Liver (tissue), 9 donors: ENCODE measurements around the gene B4GALT4. TPM values are rescaled to one million over a fixed set of nuclear protein-coding genes. Genes with fewer than 3 reads are reported as not detected.

Experiments used
- DNase-seq: peaks from one replicate; pipeline ENCODE4 v3.0.0-alpha.2; 2017; ENCODE audit warnings: low spot score
- H3K27ac ChIP-seq, 2 donors: one replicate each; pipeline ENCODE4 v1.7.0; 2013; ENCODE audit warnings: inconsistent platforms in 2 of 2, low read length in 2 of 2, control low read depth in 1 of 2, low read depth in 1 of 2, mild to moderate bottlenecking in 1 of 2
- H3K27me3 ChIP-seq, 4 donors: one replicate each; pipeline versions ENCODE4 v1.6.1 to v1.7.0; 2013; ENCODE audit warnings: low read length in 3 of 4, inconsistent platforms in 1 of 4, mild to moderate bottlenecking in 1 of 4, moderate library complexity in 1 of 4; ENCODE audit not compliant: control insufficient read depth in 4 of 4, insufficient read depth in 4 of 4
- H3K36me3 ChIP-seq, 4 donors: one replicate each; pipeline versions ENCODE4 v1.6.1 to v1.7.0; 2013; ENCODE audit warnings: low read length in 3 of 4, mild to moderate bottlenecking in 3 of 4, low read depth in 1 of 4, moderate library complexity in 1 of 4; ENCODE audit not compliant: control insufficient read depth in 4 of 4, insufficient read depth in 3 of 4
- H3K4me1 ChIP-seq, 4 donors: one replicate each; pipeline versions ENCODE4 v1.6.1 to v1.7.0; 2013; ENCODE audit warnings: low read length in 3 of 4, mild to moderate bottlenecking in 3 of 4, moderate library complexity in 1 of 4; ENCODE audit not compliant: control insufficient read depth in 4 of 4, insufficient read depth in 4 of 4
- H3K4me3 ChIP-seq, 3 donors: one replicate each; pipeline versions ENCODE4 v1.6.1 to v1.7.0; 2013; ENCODE audit warnings: low read length in 3 of 3, control low read depth in 1 of 3, low read depth in 1 of 3, mild to moderate bottlenecking in 1 of 3
- H3K9ac ChIP-seq, 2 donors: one replicate each; pipeline ENCODE4 v1.7.0; 2013; ENCODE audit warnings: low read length in 2 of 2, mild to moderate bottlenecking in 2 of 2, moderate library complexity in 2 of 2, control low read depth in 1 of 2, low read depth in 1 of 2
- H3K9me3 ChIP-seq, 4 donors: one replicate each; pipeline versions ENCODE4 v1.6.1 to v1.7.0; 2013; ENCODE audit warnings: low read length in 3 of 4; ENCODE audit not compliant: control insufficient read depth in 4 of 4
- ATF3 ChIP-seq: IDR thresholded peaks from 2 replicates; pipeline ENCODE4 v1.6.1; 2016; ENCODE audit warnings: antibody characterized with exemption
- EGR1 ChIP-seq, 2 donors: IDR thresholded peaks; 2 replicates each; pipeline ENCODE4 v1.6.1; 2016 to 2018; ENCODE audit warnings: antibody characterized with exemption in 2 of 2, low read depth in 2 of 2
- FOXA1 ChIP-seq: IDR thresholded peaks from 2 replicates; pipeline ENCODE4 v1.6.1; 2016; ENCODE audit warnings: antibody characterized with exemption
- FOXA2 ChIP-seq: IDR thresholded peaks from 2 replicates; pipeline ENCODE4 v1.6.1; 2016; ENCODE audit warnings: antibody characterized with exemption
- GABPA ChIP-seq, 2 donors: IDR thresholded peaks in 1 of 2; conservative IDR thresholded peaks in 1 of 2; 2 replicates each; pipeline ENCODE4 v1.6.1; 2016; ENCODE audit warnings: antibody characterized with exemption in 2 of 2, mild to moderate bottlenecking in 1 of 2, moderate library complexity in 1 of 2
- HNF4A ChIP-seq, 2 donors: conservative IDR thresholded peaks; 2 replicates each; pipeline ENCODE4 v1.6.1; 2016; ENCODE audit warnings: antibody characterized with exemption in 2 of 2, mild to moderate bottlenecking in 2 of 2
- HNF4G ChIP-seq: IDR thresholded peaks from 2 replicates; pipeline ENCODE4 v1.6.1; 2016; ENCODE audit warnings: antibody characterized with exemption
- JUND ChIP-seq, 2 donors: IDR thresholded peaks; 2 replicates each; pipeline ENCODE4 v1.6.1; 2016; ENCODE audit warnings: antibody characterized with exemption in 2 of 2
- MAX ChIP-seq: IDR thresholded peaks from 2 replicates; pipeline ENCODE4 v1.6.1; 2016; ENCODE audit warnings: antibody characterized with exemption
- NR2F2 ChIP-seq: IDR thresholded peaks from 2 replicates; pipeline ENCODE4 v1.6.1; 2016; ENCODE audit warnings: antibody characterized with exemption
- RAD21 ChIP-seq, 2 donors: IDR thresholded peaks; 2 replicates each; pipeline ENCODE4 v1.6.1; 2016; ENCODE audit warnings: antibody characterized with exemption in 2 of 2, mild to moderate bottlenecking in 2 of 2
- RXRA ChIP-seq, 2 donors: IDR thresholded peaks; 2 replicates each; pipeline ENCODE4 v1.6.1; 2017 to 2018; ENCODE audit warnings: antibody characterized with exemption in 2 of 2, mild to moderate bottlenecking in 1 of 2
- SP1 ChIP-seq: IDR thresholded peaks from 2 replicates; pipeline ENCODE4 v1.6.1; 2018; ENCODE audit warnings: antibody characterized with exemption, mild to moderate bottlenecking
- TAF1 ChIP-seq: conservative IDR thresholded peaks from 2 replicates; pipeline ENCODE4 v1.6.1; 2016; ENCODE audit warnings: antibody characterized with exemption, mild to moderate bottlenecking
- YY1 ChIP-seq: IDR thresholded peaks from 2 replicates; pipeline ENCODE4 v1.6.1; 2016; ENCODE audit warnings: antibody characterized with exemption, mild to moderate bottlenecking
- WGBS: extraction: QIAGEN DNeasy Blood & Tissue Kit; methylation state at CpG from one replicate; pipeline ENCODE4 v1.1.7; 2013; 5-methylcytosine and 5-hydroxymethylcytosine counted together
- polyA plus RNA-seq, 2 donors: library from polyadenylated mRNA; stranded (reverse) in 1 of 2; unstranded in 1 of 2; fragments of 200-250 nt in 1 of 2; fragments of >200 nt in 1 of 2; fragmentation: Nextera tagmentation in 1 of 2; extraction: Ambion mirVana in 1 of 2; gene quantifications; one replicate each; pipeline versions ENCODE4 v1.2.1 to v1.2.3, GENCODE V29; 2013 to 2015
- total RNA-seq, 2 donors: library from RNA; depleted of rRNA; stranded (reverse); fragments of >200 nt; gene quantifications; one replicate each; pipeline ENCODE4 v1.2.3, GENCODE V29; 2014
- TF ChIP-seq, protein P1 (sequence below): IDR thresholded peaks from 2 replicates; pipeline ENCODE4 v1.6.1; 2016; ENCODE audit warnings: antibody characterized with exemption
- TF ChIP-seq, protein P2 (sequence below): fragments of 150-350 bp; IDR thresholded peaks from 2 replicates; pipeline ENCODE4 v1.5.1; 2017; ENCODE audit warnings: improper control_type of control experiment, low read depth, low read length; ENCODE audit not compliant: missing input control
- TF ChIP-seq, protein P3 (sequence below): IDR thresholded peaks from 2 replicates; pipeline ENCODE4 v1.6.1; 2016; ENCODE audit warnings: antibody characterized with exemption, mild to moderate bottlenecking
- donor health status: healthy.
- donor health status: healthy.
- donor health status: healthy.
- donor health status: healthy.
- donor health status: healthy.

B4GALT4 gene
- total and polyA plus RNA-seq, 4 donors, result 9.3 to 14.6 (median 10.5) TPM

DNA sequence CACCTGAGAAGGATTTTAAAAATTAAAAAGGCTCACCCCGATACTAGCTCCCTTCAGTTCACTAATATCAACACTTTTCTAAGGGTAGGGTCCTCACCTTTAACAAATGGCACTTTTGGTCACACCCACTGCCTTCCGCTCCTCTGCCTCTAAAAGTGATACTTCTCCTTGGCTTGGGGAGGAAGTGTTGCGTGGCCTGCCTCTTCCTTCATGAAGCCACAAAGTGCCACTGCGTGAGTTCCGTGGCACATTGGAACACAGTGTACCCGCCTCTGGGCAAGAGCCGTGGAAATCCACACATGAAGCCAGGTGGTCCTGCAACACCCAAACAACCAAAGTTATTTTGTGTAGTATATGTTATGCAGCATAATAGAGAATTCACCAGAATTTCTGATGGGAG is 3.9 kb downstream of the B4GALT4 start:
- peaks cover 2 to 22% (median 19%) of the 10 kb centered on the region in 4 donors for H3K4me1 ChIP-seq
- H3K9ac ChIP-seq, result no peak overlapping the region
- H3K9me3 ChIP-seq, result no peaks in the 10 kb centered on the region
- no peak for DNase-seq
- peaks cover 0 to 24% (median 19%) of the 10 kb centered on the region in 4 donors for H3K36me3 ChIP-seq
- H3K27ac ChIP-seq, result no peak overlapping the region
- H3K4me3 ChIP-seq, result no peak overlapping the region
- WGBS, result 73% methylated on average over 7 of the region's 7 CpGs
- TF ChIP-seq RAD21 (IDR thresholded peaks at IDR 0.05) (no peak), RXRA (IDR thresholded peaks at IDR 0.05) (no peak), JUND (IDR thresholded peaks at IDR 0.05) (no peak), YY1 (no peak), NR2F2 (no peak), HNF4G (no peak), TAF1 (no peak)
- TF ChIP-seq, protein P1, sequence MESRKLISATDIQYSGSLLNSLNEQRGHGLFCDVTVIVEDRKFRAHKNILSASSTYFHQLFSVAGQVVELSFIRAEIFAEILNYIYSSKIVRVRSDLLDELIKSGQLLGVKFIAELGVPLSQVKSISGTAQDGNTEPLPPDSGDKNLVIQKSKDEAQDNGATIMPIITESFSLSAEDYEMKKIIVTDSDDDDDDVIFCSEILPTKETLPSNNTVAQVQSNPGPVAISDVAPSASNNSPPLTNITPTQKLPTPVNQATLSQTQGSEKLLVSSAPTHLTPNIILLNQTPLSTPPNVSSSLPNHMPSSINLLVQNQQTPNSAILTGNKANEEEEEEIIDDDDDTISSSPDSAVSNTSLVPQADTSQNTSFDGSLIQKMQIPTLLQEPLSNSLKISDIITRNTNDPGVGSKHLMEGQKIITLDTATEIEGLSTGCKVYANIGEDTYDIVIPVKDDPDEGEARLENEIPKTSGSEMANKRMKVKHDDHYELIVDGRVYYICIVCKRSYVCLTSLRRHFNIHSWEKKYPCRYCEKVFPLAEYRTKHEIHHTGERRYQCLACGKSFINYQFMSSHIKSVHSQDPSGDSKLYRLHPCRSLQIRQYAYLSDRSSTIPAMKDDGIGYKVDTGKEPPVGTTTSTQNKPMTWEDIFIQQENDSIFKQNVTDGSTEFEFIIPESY, result no peak
- TF ChIP-seq, protein P2, sequence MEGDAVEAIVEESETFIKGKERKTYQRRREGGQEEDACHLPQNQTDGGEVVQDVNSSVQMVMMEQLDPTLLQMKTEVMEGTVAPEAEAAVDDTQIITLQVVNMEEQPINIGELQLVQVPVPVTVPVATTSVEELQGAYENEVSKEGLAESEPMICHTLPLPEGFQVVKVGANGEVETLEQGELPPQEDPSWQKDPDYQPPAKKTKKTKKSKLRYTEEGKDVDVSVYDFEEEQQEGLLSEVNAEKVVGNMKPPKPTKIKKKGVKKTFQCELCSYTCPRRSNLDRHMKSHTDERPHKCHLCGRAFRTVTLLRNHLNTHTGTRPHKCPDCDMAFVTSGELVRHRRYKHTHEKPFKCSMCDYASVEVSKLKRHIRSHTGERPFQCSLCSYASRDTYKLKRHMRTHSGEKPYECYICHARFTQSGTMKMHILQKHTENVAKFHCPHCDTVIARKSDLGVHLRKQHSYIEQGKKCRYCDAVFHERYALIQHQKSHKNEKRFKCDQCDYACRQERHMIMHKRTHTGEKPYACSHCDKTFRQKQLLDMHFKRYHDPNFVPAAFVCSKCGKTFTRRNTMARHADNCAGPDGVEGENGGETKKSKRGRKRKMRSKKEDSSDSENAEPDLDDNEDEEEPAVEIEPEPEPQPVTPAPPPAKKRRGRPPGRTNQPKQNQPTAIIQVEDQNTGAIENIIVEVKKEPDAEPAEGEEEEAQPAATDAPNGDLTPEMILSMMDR, result no peak
- H3K27me3 ChIP-seq, result no peaks in the 10 kb centered on the region

GRCh38 chr3:119235151-119235550 is 5.5 kb downstream of the B4GALT4 start:
- Histone ChIP-seq H3K27me3 (no peaks in the 10 kb centered on the region), H3K4me1 (peaks cover 0 to 15% (median 11%) of the 10 kb centered on the region in 4 donors), H3K36me3 (peaks cover 0 to 30% (median 22%) of the 10 kb centered on the region in 4 donors), H3K9ac (no peak overlapping the region), H3K4me3 (no peak overlapping the region), H3K27ac (no peak overlapping the region), H3K9me3 (no peaks in the 10 kb centered on the region)
- DNase-seq, result no peak
- TF ChIP-seq GABPA (IDR thresholded peaks at IDR 0.05 in 1 of 2, conservative IDR thresholded peaks at IDR 0.05 in 1 of 2), result no peak
- no peak for TF ChIP-seq ATF3
- TF ChIP-seq RAD21 (IDR thresholded peaks at IDR 0.05), result no peak
- TF ChIP-seq SP1, result no peak
- TF ChIP-seq NR2F2, result no peak
- no peak for TF ChIP-seq EGR1 (IDR thresholded peaks at IDR 0.05; ENCODE audit: low read depth in 2 of 2)
- TF ChIP-seq, protein P2, result no peak
- TF ChIP-seq FOXA1, result no peak
- TF ChIP-seq, protein P1, result no peak
- no peak for TF ChIP-seq YY1
- TF ChIP-seq, protein P3, sequence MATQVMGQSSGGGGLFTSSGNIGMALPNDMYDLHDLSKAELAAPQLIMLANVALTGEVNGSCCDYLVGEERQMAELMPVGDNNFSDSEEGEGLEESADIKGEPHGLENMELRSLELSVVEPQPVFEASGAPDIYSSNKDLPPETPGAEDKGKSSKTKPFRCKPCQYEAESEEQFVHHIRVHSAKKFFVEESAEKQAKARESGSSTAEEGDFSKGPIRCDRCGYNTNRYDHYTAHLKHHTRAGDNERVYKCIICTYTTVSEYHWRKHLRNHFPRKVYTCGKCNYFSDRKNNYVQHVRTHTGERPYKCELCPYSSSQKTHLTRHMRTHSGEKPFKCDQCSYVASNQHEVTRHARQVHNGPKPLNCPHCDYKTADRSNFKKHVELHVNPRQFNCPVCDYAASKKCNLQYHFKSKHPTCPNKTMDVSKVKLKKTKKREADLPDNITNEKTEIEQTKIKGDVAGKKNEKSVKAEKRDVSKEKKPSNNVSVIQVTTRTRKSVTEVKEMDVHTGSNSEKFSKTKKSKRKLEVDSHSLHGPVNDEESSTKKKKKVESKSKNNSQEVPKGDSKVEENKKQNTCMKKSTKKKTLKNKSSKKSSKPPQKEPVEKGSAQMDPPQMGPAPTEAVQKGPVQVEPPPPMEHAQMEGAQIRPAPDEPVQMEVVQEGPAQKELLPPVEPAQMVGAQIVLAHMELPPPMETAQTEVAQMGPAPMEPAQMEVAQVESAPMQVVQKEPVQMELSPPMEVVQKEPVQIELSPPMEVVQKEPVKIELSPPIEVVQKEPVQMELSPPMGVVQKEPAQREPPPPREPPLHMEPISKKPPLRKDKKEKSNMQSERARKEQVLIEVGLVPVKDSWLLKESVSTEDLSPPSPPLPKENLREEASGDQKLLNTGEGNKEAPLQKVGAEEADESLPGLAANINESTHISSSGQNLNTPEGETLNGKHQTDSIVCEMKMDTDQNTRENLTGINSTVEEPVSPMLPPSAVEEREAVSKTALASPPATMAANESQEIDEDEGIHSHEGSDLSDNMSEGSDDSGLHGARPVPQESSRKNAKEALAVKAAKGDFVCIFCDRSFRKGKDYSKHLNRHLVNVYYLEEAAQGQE, result no peak
- TF ChIP-seq FOXA2, result no peak
- TF ChIP-seq JUND (IDR thresholded peaks at IDR 0.05), result no peak
- TF ChIP-seq TAF1, result no peak
- TF ChIP-seq MAX, result no peak
- no peak for TF ChIP-seq HNF4G
- no peak for TF ChIP-seq HNF4A (conservative IDR thresholded peaks at IDR 0.05)
- TF ChIP-seq RXRA (IDR thresholded peaks at IDR 0.05), result no peak
- WGBS, result 88% methylated on average over 1 of the region's 1 CpG
